Stomach (tissue), 4 donors: Measurements from ENCODE around the gene SVBP.

Experiments used
- CTCF ChIP-seq, 7 experiments: fragments of 450-650 bp in 4 of 7; fragments of 200-600 bp in 3 of 7; sonication (generic) in 3 of 7; IDR thresholded peaks; one replicate each; pipeline ENCODE4 v1.5.1; 2016 to 2019; ENCODE audit warnings: antibody characterized with exemption in 7 of 7, control low read depth in 2 of 7, mild to moderate bottlenecking in 1 of 7
- POLR2AphosphoS5 ChIP-seq, 3 donors: sonication (generic); formaldehyde crosslinking; IDR thresholded peaks; one replicate each; pipeline ENCODE4 v1.6.1; 2016; ENCODE audit warnings: antibody characterized with exemption in 3 of 3

- no peak for TF ChIP-seq POLR2AphosphoS5 (IDR thresholded peaks at IDR 0.05)
- no peak for TF ChIP-seq CTCF (IDR thresholded peaks at IDR 0.05)
These were observed 29.2 kb downstream of the SVBP start for GRCh38 chr1:42788021-42788420.
